Osteoblast (primary cell): Measurements from ENCODE around the gene FGD4. TPM values are rescaled to one million over a fixed set of nuclear protein-coding genes. Genes with fewer than 3 reads are reported as not detected.

ENCODE experiments used
- DNase-seq: peaks from one replicate; pipeline ENCODE4 v3.0.0; 2011; ENCODE audit warnings: low spot score, mixed read lengths; ENCODE audit not compliant: insufficient read length; ENCODE audit errors: missing footprints
- H2AFZ ChIP-seq: 2 replicates; pipeline ENCODE4 v1.6.0; 2011; ENCODE audit warnings: mild to moderate bottlenecking, low read length
- H3K27ac ChIP-seq: 2 replicates; pipeline ENCODE4 v1.5.1; 2011; ENCODE audit warnings: mild to moderate bottlenecking, low read depth, low read length, moderate library complexity
- H3K27me3 ChIP-seq: 2 replicates; pipeline ENCODE4 v1.6.0; 2012; ENCODE audit warnings: mild to moderate bottlenecking, control low read depth, inconsistent platforms, low read length, moderate library complexity; ENCODE audit not compliant: insufficient read depth
- H3K36me3 ChIP-seq: 2 replicates; pipeline ENCODE4 v1.5.1; 2011; ENCODE audit warnings: mild to moderate bottlenecking, low read length, control low read depth, moderate library complexity; ENCODE audit not compliant: insufficient read depth
- H3K4me1 ChIP-seq: 2 replicates; pipeline ENCODE4 v1.5.1; 2011; ENCODE audit warnings: mild to moderate bottlenecking, low read length, control low read depth, moderate library complexity; ENCODE audit not compliant: insufficient read depth
- H3K4me2 ChIP-seq: 2 replicates; pipeline ENCODE4 v1.6.0; 2011; ENCODE audit warnings: mild to moderate bottlenecking, low read length; ENCODE audit not compliant: insufficient read depth
- H3K4me3 ChIP-seq: fragments of 200-600 bp; sonication (generic); 3 replicates; pipeline ENCODE4 v1.5.1; 2012; ENCODE audit warnings: mild to moderate bottlenecking, low read length, inconsistent platforms; ENCODE audit not compliant: insufficient read depth
- H3K79me2 ChIP-seq: 2 replicates; pipeline ENCODE4 v1.6.0; 2012; ENCODE audit warnings: mild to moderate bottlenecking, low read length, control low read depth, inconsistent platforms; ENCODE audit not compliant: insufficient read depth
- H3K9me3 ChIP-seq: 2 replicates; pipeline ENCODE4 v1.5.1; 2011; ENCODE audit warnings: low read depth, low read length, control low read depth
- H4K20me1 ChIP-seq: 2 replicates; pipeline ENCODE4 v1.6.0; 2012; ENCODE audit warnings: mild to moderate bottlenecking, low read length, control low read depth; ENCODE audit not compliant: insufficient read depth
- CTCF ChIP-seq: IDR thresholded peaks from 2 replicates; pipeline ENCODE4 v1.5.1; 2011; ENCODE audit warnings: mild to moderate bottlenecking, low read depth, low read length, moderate library complexity; ENCODE audit errors: extremely low read depth
- total RNA-seq: library from RNA; depleted of rRNA; stranded (reverse); fragments of >200 nt; gene quantifications from 2 replicates; pipeline ENCODE4 v1.2.3, GENCODE V29; 2012

The FGD4 gene
- total RNA-seq, 1 donor = 11.9 TPM

GRCh38 chr12:32362892-32363291, 36.5 kb upstream of the FGD4 start:
- Histone ChIP-seq H2AFZ (no peak overlapping the region), H3K36me3 (peaks cover 8% of the 10 kb centered on the region), H4K20me1 (no peaks in the 10 kb centered on the region), H3K27me3 (no peaks in the 10 kb centered on the region), H3K4me3 (no peak overlapping the region), H3K4me2 (no peak overlapping the region), H3K27ac (no peak overlapping the region), H3K79me2 (no peaks in the 10 kb centered on the region), H3K9me3 (no peaks in the 10 kb centered on the region), H3K4me1 (peaks cover 7% of the 10 kb centered on the region)
- TF ChIP-seq CTCF = no peak
- DNase-seq = no peak

GRCh38 chr12:32365473-32366064, 33.8 kb upstream of the FGD4 start:
- peaks cover 7% of the 10 kb centered on the region for H3K4me1 ChIP-seq
- no peak overlapping the region for H3K4me3 ChIP-seq
- no peaks in the 10 kb centered on the region for H3K27me3 ChIP-seq
- DNase-seq = no peak
- H3K9me3 ChIP-seq = no peaks in the 10 kb centered on the region
- no peak overlapping the region for H2AFZ ChIP-seq
- no peak overlapping the region for H3K27ac ChIP-seq
- peaks cover 8% of the 10 kb centered on the region for H3K36me3 ChIP-seq
- H3K79me2 ChIP-seq = no peaks in the 10 kb centered on the region
- no peaks in the 10 kb centered on the region for H4K20me1 ChIP-seq
- TF ChIP-seq CTCF = peak; percentile 78
- no peak overlapping the region for H3K4me2 ChIP-seq

GRCh38 chr12:32366714-32367113, 32.6 kb upstream of the FGD4 start:
- no peak for TF ChIP-seq CTCF

GRCh38 chr12:32367381-32367780, 32.0 kb upstream of the FGD4 start:
- no peak for DNase-seq

More at GRCh38 chr12:32366714-32367113, 32.6 kb upstream of the FGD4 start:
- no peak overlapping the region for H3K4me2 ChIP-seq
- no peaks in the 10 kb centered on the region for H3K79me2 ChIP-seq
- H3K36me3 ChIP-seq = peaks cover 5% of the 10 kb centered on the region
- H3K27ac ChIP-seq = no peak overlapping the region
- H3K4me3 ChIP-seq = no peak overlapping the region
- H3K4me1 ChIP-seq = peaks cover 7% of the 10 kb centered on the region
- H3K9me3 ChIP-seq = no peaks in the 10 kb centered on the region
- DNase-seq = no peak
- no peaks in the 10 kb centered on the region for H4K20me1 ChIP-seq
- no peak overlapping the region for H2AFZ ChIP-seq
- no peaks in the 10 kb centered on the region for H3K27me3 ChIP-seq

More at GRCh38 chr12:32367381-32367780, 32.0 kb upstream of the FGD4 start:
- Histone ChIP-seq H3K79me2 (no peaks in the 10 kb centered on the region), H3K9me3 (no peaks in the 10 kb centered on the region), H3K27me3 (no peaks in the 10 kb centered on the region), H3K36me3 (peaks cover 5% of the 10 kb centered on the region), H2AFZ (no peak overlapping the region), H3K4me2 (no peak overlapping the region), H4K20me1 (no peaks in the 10 kb centered on the region), H3K4me3 (no peak overlapping the region), H3K27ac (no peak overlapping the region), H3K4me1 (peaks cover 7% of the 10 kb centered on the region)
- TF ChIP-seq CTCF = no peak
